Upper lobe of left lung (tissue), 4 donors: ENCODE measurements around the gene DDA1.

Experiments used
- CTCF ChIP-seq, 6 experiments: fragments of 450-650 bp in 4 of 6; fragments of 200-600 bp in 2 of 6; sonication (generic) in 2 of 6; IDR thresholded peaks; one replicate each; pipeline ENCODE4 v1.5.1; 2016 to 2019; ENCODE audit warnings: antibody characterized with exemption in 6 of 6
- POLR2A ChIP-seq, 4 donors: fragments of 450-650 bp; IDR thresholded peaks; one replicate each; pipeline ENCODE4 v1.5.1; 2016 to 2017; ENCODE audit warnings: antibody characterized with exemption in 4 of 4, mild to moderate bottlenecking in 2 of 4
- POLR2AphosphoS5 ChIP-seq, 2 donors: sonication (generic); formaldehyde crosslinking; IDR thresholded peaks; one replicate each; pipeline ENCODE4 v1.5.1; 2017; ENCODE audit warnings: antibody characterized with exemption in 2 of 2

GRCh38 chr19:17279436-17279835 is 29.9 kb upstream of the DDA1 start:
- TF ChIP-seq CTCF (IDR thresholded peaks at IDR 0.05) (no peak), POLR2AphosphoS5 (IDR thresholded peaks at IDR 0.05) (no peak), POLR2A (IDR thresholded peaks at IDR 0.05) (no peak)
